IMR-90 (cell line): Measurements from ENCODE around the gene SLFNL1. TPM values are rescaled to one million over a fixed set of nuclear protein-coding genes. Genes with fewer than 3 reads are reported as not detected.

Experiments used
- ATAC-seq: fragments of 200-7000 bp; cut with Tn5 transposase; 2 replicates; pipeline ENCODE4 v1.9.1; 2020; ENCODE audit warnings: low read depth, mild to moderate bottlenecking, moderate library complexity
- BruUV-seq: library from RNA; stranded (reverse); fragments of 400-500 nt; replicated peaks from 2 replicates; lab custom pipeline; 2021; lab: Mats Ljungman, UMichigan
- CTCF ChIA-PET: fragments of 300-600 bp; formaldehyde crosslinking; extraction: SDS; loops from one replicate; lab custom pipeline; 2021; ENCODE audit warnings: antibody characterized with exemption; lab: Yijun Ruan, JAX
- POLR2A ChIA-PET: fragments of 300-600 bp; sonication (Branson Sonifier 250); formaldehyde crosslinking; loops from one replicate; lab custom pipeline; 2022; ENCODE audit warnings: antibody characterized with exemption; ENCODE audit not compliant: unreplicated experiment; lab: Charles Lee
- DNase-seq: peaks from one replicate; pipeline ENCODE4 v3.0.0; 2013
- H2AFZ ChIP-seq: replicated peaks from 2 replicates; pipeline ENCODE3; 2013; ENCODE audit warnings: low read length, mild to moderate bottlenecking; ENCODE audit not compliant: poor library complexity
- H2AK5ac ChIP-seq: 2 replicates; pipeline ENCODE4 v1.6.1; 2013; ENCODE audit warnings: low read depth, low read length, inconsistent platforms
- H2AK9ac ChIP-seq: replicated peaks from 2 replicates; pipeline ENCODE3; 2013; ENCODE audit warnings: mild to moderate bottlenecking, low read depth, low read length, moderate library complexity; ENCODE audit not compliant: poor library complexity
- H2BK120ac ChIP-seq: 2 replicates; pipeline ENCODE4 v1.6.1; 2013; ENCODE audit warnings: low read depth, low read length, inconsistent platforms
- H2BK15ac ChIP-seq: 3 replicates; pipeline ENCODE4 v1.6.1; 2013; ENCODE audit warnings: low read depth, low read length, inconsistent platforms
- H2BK20ac ChIP-seq: 2 replicates; pipeline ENCODE4 v1.6.1; 2013; ENCODE audit warnings: low read depth, mild to moderate bottlenecking, inconsistent platforms, low read length, moderate library complexity
- H2BK5ac ChIP-seq: 2 replicates; pipeline ENCODE4 v1.6.1; 2013; ENCODE audit warnings: mild to moderate bottlenecking, low read depth, low read length, inconsistent platforms; ENCODE audit not compliant: poor library complexity, severe bottlenecking
- H3K14ac ChIP-seq: replicated peaks from 2 replicates; pipeline ENCODE4 v1.6.1; 2013; ENCODE audit warnings: low read depth, low read length, inconsistent platforms
- H3K18ac ChIP-seq: 2 replicates; pipeline ENCODE4 v1.6.1; 2013; ENCODE audit warnings: low read depth, low read length, control low read depth
- H3K23ac ChIP-seq: 2 replicates; pipeline ENCODE4 v1.6.1; 2013; ENCODE audit warnings: low read depth, low read length, inconsistent platforms
- H3K27ac ChIP-seq: 2 replicates; pipeline ENCODE4 v1.5.1; 2013; ENCODE audit warnings: mild to moderate bottlenecking, control low read depth, low read length; ENCODE audit not compliant: insufficient read depth
- H3K27me3 ChIP-seq: 2 replicates; pipeline ENCODE4 v1.6.1; 2013; ENCODE audit warnings: low read length; ENCODE audit not compliant: control insufficient read depth, insufficient read depth
- H3K36me3 ChIP-seq: 2 replicates; pipeline ENCODE4 v1.6.1; 2013; ENCODE audit warnings: low read length, mixed read lengths; ENCODE audit not compliant: control insufficient read depth, insufficient read depth
- H3K4ac ChIP-seq: 2 replicates; pipeline ENCODE4 v1.6.1; 2013; ENCODE audit warnings: low read depth, low read length, inconsistent platforms
- H3K4me1 ChIP-seq: 2 replicates; pipeline ENCODE4 v1.6.1; 2013; ENCODE audit warnings: low read length, mixed read lengths; ENCODE audit not compliant: control insufficient read depth, insufficient read depth
- H3K4me2 ChIP-seq: 2 replicates; pipeline ENCODE4 v1.6.1; 2013; ENCODE audit warnings: low read depth, mild to moderate bottlenecking, control low read depth, low read length, moderate library complexity
- H3K4me3 ChIP-seq: 2 replicates; pipeline ENCODE4 v1.5.1; 2013; ENCODE audit warnings: low read depth, mild to moderate bottlenecking, control low read depth, low read length, moderate library complexity; ENCODE audit not compliant: insufficient read depth
- H3K56ac ChIP-seq: 2 replicates; pipeline ENCODE4 v1.6.1; 2013; ENCODE audit warnings: low read length, inconsistent platforms; ENCODE audit not compliant: insufficient read depth; ENCODE audit errors: extremely low read depth
- H3K79me1 ChIP-seq, 2 experiments: 2 replicates each; pipeline ENCODE4 v1.6.1; 2013; ENCODE audit warnings: low read length in 2 of 2, inconsistent platforms in 1 of 2, low read depth in 1 of 2
- H3K9ac ChIP-seq: 2 replicates; pipeline ENCODE4 v1.6.1; 2013; ENCODE audit warnings: low read depth, low read length, control low read depth
- H3K9me1 ChIP-seq: 2 replicates; pipeline ENCODE4 v1.6.1; 2013; ENCODE audit warnings: low read length, inconsistent platforms; ENCODE audit not compliant: insufficient read depth
- H3K9me3 ChIP-seq: 2 replicates; pipeline ENCODE4 v1.6.1; 2013; ENCODE audit warnings: low read length; ENCODE audit not compliant: control insufficient read depth, insufficient read depth
- H4K20me1 ChIP-seq: 2 replicates; pipeline ENCODE4 v1.6.1; 2013; ENCODE audit warnings: low read length, inconsistent platforms; ENCODE audit not compliant: insufficient read depth
- H4K5ac ChIP-seq: 2 replicates; pipeline ENCODE4 v1.6.1; 2013; ENCODE audit warnings: mild to moderate bottlenecking, low read depth, low read length, control low read depth
- H4K8ac ChIP-seq, 2 experiments: 2 replicates each; pipeline ENCODE4 v1.6.1; 2013; ENCODE audit warnings: low read depth in 2 of 2, low read length in 2 of 2, control low read depth in 1 of 2, inconsistent platforms in 1 of 2
- H4K91ac ChIP-seq: 2 replicates; pipeline ENCODE4 v1.6.1; 2013; ENCODE audit warnings: low read depth, low read length, inconsistent platforms; ENCODE audit not compliant: insufficient read depth
- BHLHE40 ChIP-seq: fragments of 150-350 bp; IDR thresholded peaks from 2 replicates; pipeline ENCODE4 v1.6.1; 2016; ENCODE audit warnings: mild to moderate bottlenecking, low read depth, low read length
- CEBPB ChIP-seq: IDR thresholded peaks from 2 replicates; pipeline ENCODE4 v1.6.1; 2012; ENCODE audit warnings: low read depth, low read length, improper control_type of control experiment
- CHD1 ChIP-seq: IDR thresholded peaks from 2 replicates; pipeline ENCODE4 v1.6.1; 2012; ENCODE audit warnings: low read depth, low read length, improper control_type of control experiment
- CTCF ChIP-seq: conservative IDR thresholded peaks from 2 replicates; pipeline ENCODE4 v1.5.1; 2012; ENCODE audit warnings: mild to moderate bottlenecking, low read depth, low read length, improper control_type of control experiment
- ELK1 ChIP-seq: fragments of 150-350 bp; IDR thresholded peaks from 2 replicates; pipeline ENCODE4 v1.6.1; 2016; ENCODE audit warnings: low read depth, mild to moderate bottlenecking, low read length, moderate library complexity, borderline replicate concordance
- FOS ChIP-seq: fragments of 150-350 bp; IDR thresholded peaks from 2 replicates; pipeline ENCODE4 v1.6.1; 2016; ENCODE audit warnings: low read depth, low read length
- MAFK ChIP-seq: IDR thresholded peaks from 2 replicates; pipeline ENCODE4 v1.6.1; 2012; ENCODE audit warnings: low read depth, low read length, improper control_type of control experiment
- MAZ ChIP-seq: IDR thresholded peaks from 2 replicates; pipeline ENCODE4 v1.6.1; 2012; ENCODE audit warnings: low read depth, mild to moderate bottlenecking, low read length, improper control_type of control experiment, moderate library complexity, borderline replicate concordance
- MXI1 ChIP-seq: IDR thresholded peaks from 2 replicates; pipeline ENCODE4 v1.6.1; 2012; ENCODE audit warnings: low read depth, mild to moderate bottlenecking, low read length, moderate library complexity, borderline replicate concordance
- NFE2L2 ChIP-seq: fragments of 150-350 bp; IDR thresholded peaks from 2 replicates; pipeline ENCODE4 v1.6.1; 2016; ENCODE audit warnings: low read depth, mild to moderate bottlenecking, low read length
- POLR2A ChIP-seq: IDR thresholded peaks from 2 replicates; pipeline ENCODE4 v1.6.1; 2012; ENCODE audit warnings: mild to moderate bottlenecking, low read depth, low read length
- RAD21 ChIP-seq: IDR thresholded peaks from 2 replicates; pipeline ENCODE4 v1.6.1; 2012; ENCODE audit warnings: low read length, improper control_type of control experiment
- RCOR1 ChIP-seq: IDR thresholded peaks from 2 replicates; pipeline ENCODE4 v1.6.1; 2012; ENCODE audit warnings: mild to moderate bottlenecking, low read length, improper control_type of control experiment; ENCODE audit not compliant: insufficient replicate concordance
- RFX5 ChIP-seq: IDR thresholded peaks from 2 replicates; pipeline ENCODE4 v1.8.0; 2012; ENCODE audit warnings: low read depth, mild to moderate bottlenecking, low read length, moderate library complexity
- SMC3 ChIP-seq: fragments of 150-350 bp; IDR thresholded peaks from 2 replicates; pipeline ENCODE4 v1.6.1; 2016; ENCODE audit warnings: low read depth, mild to moderate bottlenecking, antibody characterized with exemption, low read length, moderate library complexity
- USF2 ChIP-seq: fragments of 150-350 bp; IDR thresholded peaks from 2 replicates; pipeline ENCODE4 v1.6.1; 2017; ENCODE audit warnings: mild to moderate bottlenecking, antibody characterized with exemption, low read length, low read depth
- WGBS, 2 experiments: methylation state at CpG; one replicate each; pipeline versions ENCODE4 v1.1.5 to v1.1.7; 2013; ENCODE audit warnings: missing lambda C conversion rate in 2 of 2; ENCODE audit not compliant: insufficient read length in 1 of 2; ENCODE audit errors: extremely low coverage in 2 of 2; 5-methylcytosine and 5-hydroxymethylcytosine counted together
- dilution Hi-C: fragments of 300-500 bp; cut with HindIII; formaldehyde crosslinking; loops from one replicate; pipeline ENCODE4 v1.14.3; 2018; ENCODE audit warnings: low sequenced_read_pairs; ENCODE audit not compliant: unreplicated experiment
- in situ Hi-C: fragments of 300-500 bp; cut with MboI; formaldehyde crosslinking; loops from 3 replicates; pipeline ENCODE4 v1.14.3; 2019; ENCODE audit warnings: low sequenced_read_pairs, inconsistent platforms, mixed read lengths
- intact Hi-C: fragments of 100-400 bp; cut with micrococcal nuclease; formaldehyde crosslinking; loops from 2 replicates; pipeline ENCODE4 v1.10.0; 2022
- polyA plus RNA-seq, 3 experiments: library from polyadenylated mRNA; depleted of rRNA; stranded (reverse); fragments of >200 nt; gene quantifications; 2 replicates each; pipeline ENCODE4 v1.2.3, GENCODE V29; 2012; ENCODE audit warnings: low replicate concordance in 1 of 3
- total RNA-seq: library from RNA; depleted of rRNA; stranded (reverse); fragments of >200 nt; gene quantifications from 2 replicates; pipeline ENCODE4 v1.2.3, GENCODE V29; 2012

The SLFNL1 gene
- total and polyA plus RNA-seq, 2 of the 4 experiments (the other 2 are of a cell fraction): under 0.01 to 0.09 TPM

GRCh38 chr1:41013796-41014195 is 7.7 kb downstream of the SLFNL1 start:
- Histone ChIP-seq H2BK120ac (no peak overlapping the region), H3K18ac (no peak overlapping the region), H3K14ac (no peak overlapping the region), H4K8ac (no peak overlapping the region), H2AK5ac (no peak overlapping the region), H3K27ac (no peak overlapping the region), H2BK20ac (no peak overlapping the region), H3K9me3 (no peaks in the 10 kb centered on the region), H3K23ac (no peak overlapping the region), H4K20me1 (no peaks in the 10 kb centered on the region; the same call in 1 of the 2 replicates), H3K56ac (no peak overlapping the region), H3K9me1 (no peaks in the 10 kb centered on the region), H3K4me3 (no peak overlapping the region), H3K9ac (no peak overlapping the region), H2AFZ (no peak overlapping the region), H4K91ac (no peak overlapping the region), H3K4me1 (no peaks in the 10 kb centered on the region), H3K4me2 (no peak overlapping the region), H3K36me3 (peaks cover 38% of the 10 kb centered on the region), H2AK9ac (no peak overlapping the region), H3K27me3 (no peaks in the 10 kb centered on the region), H2BK15ac (no peak overlapping the region), H3K4ac (no peak overlapping the region), H4K5ac (no peak overlapping the region), H3K79me1 (peaks cover 7 to 51% of the 10 kb centered on the region in 2 experiments; a peak in 3 of 4 replicates), H2BK5ac (no peak overlapping the region)
- ATAC-seq (no peak), DNase-seq (no peak)
- no TSS peak for BruUV-seq
- intact Hi-C loops: no loop called here
- 100% methylated on average over 2 of the region's 7 CpGs; no CpG with 5 or more reads in 1 of the 2 experiments for WGBS, 2 experiments
- ChIA-PET CTCF (no interaction called here), POLR2A (no interaction called here)
- dilution Hi-C loops: no loop called here
- in situ Hi-C loops: no loop called here
- TF ChIP-seq MAZ: no peak
- no peak for TF ChIP-seq CTCF
- no peak for TF ChIP-seq MXI1
- TF ChIP-seq USF2: no peak
- TF ChIP-seq RFX5: no peak
- TF ChIP-seq BHLHE40: no peak
- no peak for TF ChIP-seq RCOR1
- no peak for TF ChIP-seq CEBPB
- TF ChIP-seq NFE2L2: no peak
- no peak for TF ChIP-seq CHD1
- no peak for TF ChIP-seq FOS
- TF ChIP-seq SMC3: no peak
- TF ChIP-seq MAFK: no peak
- TF ChIP-seq RAD21: no peak
- no peak for TF ChIP-seq ELK1
- TF ChIP-seq POLR2A: no peak
